Measurements from ENCODE around the gene RWDD4.
"Not testable (repeated sequence)": the region's sequence is repeated elsewhere in the genome, so short reads cannot be mapped to it uniquely, and the experiment has no call there.

The RWDD4 gene

GRCh38 chr4:183635321-183635720 lies 23.7 kb downstream of the RWDD4 start:
- DNase-seq, result no peak

GRCh38 chr4:183633476-183634400 lies 25.2 kb downstream of the RWDD4 start:
- DNase-seq, result no peak

GRCh38 chr4:183632689-183633088 lies 26.3 kb downstream of the RWDD4 start:
- DNase-seq, result no peak

- DNase-seq, result no peak
These were observed 27.3 kb downstream of the RWDD4 start for GRCh38 chr4:183631577-183632198.

GRCh38 chr4:183627979-183628588 lies 30.9 kb downstream of the RWDD4 start:
- no peak for DNase-seq

GRCh38 chr4:183627286-183627685 lies 31.7 kb downstream of the RWDD4 start:
- not testable (repeated sequence) for DNase-seq

GRCh38 chr4:183626168-183626567 lies 32.8 kb downstream of the RWDD4 start:
- DNase-seq, result no peak

GRCh38 chr4:183624548-183624947 lies 34.4 kb downstream of the RWDD4 start:
- DNase-seq, result no peak

GRCh38 chr4:183621875-183622274 lies 37.1 kb downstream of the RWDD4 start:
- DNase-seq, result no peak

- DNase-seq, result no peak
These were observed 38.6 kb downstream of the RWDD4 start for GRCh38 chr4:183620421-183620820.

- no peak for DNase-seq
These were observed 40.3 kb downstream of the RWDD4 start for GRCh38 chr4:183618681-183619080.

- no peak for DNase-seq
These were observed 41.9 kb downstream of the RWDD4 start for GRCh38 chr4:183617075-183617474.

GRCh38 chr4:183612329-183613250 lies 46.4 kb downstream of the RWDD4 start:
- no peak for DNase-seq

- DNase-seq, result no peak
These were observed 47.7 kb downstream of the RWDD4 start for GRCh38 chr4:183611210-183611830.

- DNase-seq, result no peak
These were observed 48.4 kb downstream of the RWDD4 start for GRCh38 chr4:183610613-183611012.

- no peak for DNase-seq
These were observed 49.0 kb downstream of the RWDD4 start for GRCh38 chr4:183610033-183610432.

GRCh38 chr4:183609151-183609550 lies 49.8 kb downstream of the RWDD4 start:
- DNase-seq, result no peak

GRCh38 chr4:183607894-183608293 lies 51.1 kb downstream of the RWDD4 start:
- DNase-seq, result no peak

GRCh38 chr4:183602557-183603027 lies 56.4 kb downstream of the RWDD4 start:
- DNase-seq, result no peak

- no peak for DNase-seq
These were observed 57.6 kb downstream of the RWDD4 start for GRCh38 chr4:183601381-183601780.

- DNase-seq, result no peak
These were observed 58.7 kb downstream of the RWDD4 start for GRCh38 chr4:183600189-183600685.

- DNase-seq, result no peak
These were observed 59.3 kb downstream of the RWDD4 start for GRCh38 chr4:183599690-183600089.

All from stimulated activated CD8-positive, alpha-beta memory T cell treated with anti-CD3 and anti-CD28 coated beads, Interleukin-4, amount 100 ng/mL, for 48 hours (primary cell).